Osteoblast (primary cell): Measurements from ENCODE around the gene ZNF76. TPM values are rescaled to one million over a fixed set of nuclear protein-coding genes. Genes with fewer than 3 reads are reported as not detected.

ENCODE experiments used
- DNase-seq: peaks from one replicate; pipeline ENCODE4 v3.0.0; 2011; ENCODE audit warnings: low spot score, mixed read lengths; ENCODE audit not compliant: insufficient read length; ENCODE audit errors: missing footprints
- H2AFZ ChIP-seq: 2 replicates; pipeline ENCODE4 v1.6.0; 2011; ENCODE audit warnings: mild to moderate bottlenecking, low read length
- H3K27ac ChIP-seq: 2 replicates; pipeline ENCODE4 v1.5.1; 2011; ENCODE audit warnings: mild to moderate bottlenecking, low read depth, low read length, moderate library complexity
- H3K27me3 ChIP-seq: 2 replicates; pipeline ENCODE4 v1.6.0; 2012; ENCODE audit warnings: mild to moderate bottlenecking, control low read depth, inconsistent platforms, low read length, moderate library complexity; ENCODE audit not compliant: insufficient read depth
- H3K36me3 ChIP-seq: 2 replicates; pipeline ENCODE4 v1.5.1; 2011; ENCODE audit warnings: mild to moderate bottlenecking, low read length, control low read depth, moderate library complexity; ENCODE audit not compliant: insufficient read depth
- H3K4me1 ChIP-seq: 2 replicates; pipeline ENCODE4 v1.5.1; 2011; ENCODE audit warnings: mild to moderate bottlenecking, low read length, control low read depth, moderate library complexity; ENCODE audit not compliant: insufficient read depth
- H3K4me2 ChIP-seq: 2 replicates; pipeline ENCODE4 v1.6.0; 2011; ENCODE audit warnings: mild to moderate bottlenecking, low read length; ENCODE audit not compliant: insufficient read depth
- H3K4me3 ChIP-seq: fragments of 200-600 bp; sonication (generic); 3 replicates; pipeline ENCODE4 v1.5.1; 2012; ENCODE audit warnings: mild to moderate bottlenecking, low read length, inconsistent platforms; ENCODE audit not compliant: insufficient read depth
- H3K79me2 ChIP-seq: 2 replicates; pipeline ENCODE4 v1.6.0; 2012; ENCODE audit warnings: mild to moderate bottlenecking, low read length, control low read depth, inconsistent platforms; ENCODE audit not compliant: insufficient read depth
- H3K9me3 ChIP-seq: 2 replicates; pipeline ENCODE4 v1.5.1; 2011; ENCODE audit warnings: low read depth, low read length, control low read depth
- H4K20me1 ChIP-seq: 2 replicates; pipeline ENCODE4 v1.6.0; 2012; ENCODE audit warnings: mild to moderate bottlenecking, low read length, control low read depth; ENCODE audit not compliant: insufficient read depth
- CTCF ChIP-seq: IDR thresholded peaks from 2 replicates; pipeline ENCODE4 v1.5.1; 2011; ENCODE audit warnings: mild to moderate bottlenecking, low read depth, low read length, moderate library complexity; ENCODE audit errors: extremely low read depth
- total RNA-seq: library from RNA; depleted of rRNA; stranded (reverse); fragments of >200 nt; gene quantifications from 2 replicates; pipeline ENCODE4 v1.2.3, GENCODE V29; 2012

The ZNF76 gene
- total RNA-seq, 1 donor = 19.9 TPM

- Histone ChIP-seq H3K79me2 (peaks cover 38% of the 10 kb centered on the region), H4K20me1 (peaks cover 28% of the 10 kb centered on the region), H3K9me3 (no peaks in the 10 kb centered on the region), H3K27me3 (no peaks in the 10 kb centered on the region), H2AFZ (no peak overlapping the region), H3K4me1 (peaks cover 6% of the 10 kb centered on the region), H3K4me3 (no peak overlapping the region), H3K4me2 (no peak overlapping the region), H3K36me3 (peaks cover 93% of the 10 kb centered on the region), H3K27ac (no peak overlapping the region)
- no peak for DNase-seq
- no peak for TF ChIP-seq CTCF
Observed at GRCh38 chr6:35239581-35239980, 20.0 kb upstream of the ZNF76 start.

- no peak overlapping the region for H2AFZ ChIP-seq
- TF ChIP-seq CTCF = peak; percentile 92
- peak; percentile 93 for DNase-seq
Observed at GRCh38 chr6:35240838-35241801, 18.4 kb upstream of the ZNF76 start.

GRCh38 chr6:35242486-35242885 lies 17.0 kb upstream of the ZNF76 start:
- Histone ChIP-seq H2AFZ (no peak overlapping the region), H4K20me1 (peaks cover 24% of the 10 kb centered on the region)

More at GRCh38 chr6:35240838-35241801, 18.4 kb upstream of the ZNF76 start:
- no peaks in the 10 kb centered on the region for H3K9me3 ChIP-seq
- H3K36me3 ChIP-seq = peaks cover 95% of the 10 kb centered on the region
- H3K27ac ChIP-seq = peak overlapping the region; percentile 10
- peaks cover 25% of the 10 kb centered on the region for H4K20me1 ChIP-seq
- H3K79me2 ChIP-seq = peaks cover 31% of the 10 kb centered on the region
- no peak overlapping the region for H3K4me3 ChIP-seq
- H3K4me2 ChIP-seq = no peak overlapping the region
- H3K27me3 ChIP-seq = no peaks in the 10 kb centered on the region
- H3K4me1 ChIP-seq = peaks cover 6% of the 10 kb centered on the region

More at GRCh38 chr6:35242486-35242885, 17.0 kb upstream of the ZNF76 start:
- Histone ChIP-seq H3K4me2 (no peak overlapping the region), H3K27me3 (no peaks in the 10 kb centered on the region), H3K36me3 (peaks cover 95% of the 10 kb centered on the region), H3K79me2 (peaks cover 22% of the 10 kb centered on the region), H3K27ac (no peak overlapping the region), H3K9me3 (no peaks in the 10 kb centered on the region), H3K4me1 (peaks cover 6% of the 10 kb centered on the region), H3K4me3 (no peak overlapping the region)
- no peak for DNase-seq
- no peak for TF ChIP-seq CTCF
